Stimulated activated CD8-positive, alpha-beta memory T cell treated with anti-CD3 and anti-CD28 coated beads, Interleukin-15, amount 100 ng/mL, for 1 hour (primary cell): ENCODE measurements around the gene CBX1.
"Not testable (repeated sequence)": the region's sequence is repeated elsewhere in the genome, so short reads cannot be mapped to it uniquely, and the experiment has no call there.

ENCODE experiments used
- DNase-seq: peaks from one replicate; pipeline ENCODE4 v3.0.0-alpha.2; 2020; ENCODE audit warnings: low read depth

The CBX1 gene

DNA sequence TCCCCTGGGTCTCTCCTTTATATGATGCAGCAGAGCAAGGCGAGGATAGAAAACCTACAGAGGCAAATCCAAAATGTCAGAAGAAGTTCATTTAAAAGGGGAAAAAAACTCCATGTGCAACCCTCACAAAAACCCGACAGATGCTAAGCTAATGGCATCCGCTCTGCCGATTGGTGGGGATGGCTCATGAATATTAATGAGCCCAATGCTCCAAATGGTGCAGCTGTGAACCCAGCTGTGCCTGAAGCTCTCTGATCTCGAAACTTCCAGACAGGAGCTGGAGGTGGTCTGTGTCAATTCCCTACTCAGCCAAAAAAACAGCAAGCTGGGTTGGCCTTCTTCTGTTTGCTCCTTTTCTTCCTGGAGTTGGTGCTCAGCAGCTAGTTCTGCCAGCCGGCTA, 21.8 kb upstream of the CBX1 start:
- DNase-seq: no peak

GRCh38 chr17:48122665-48123045, 21.4 kb upstream of the CBX1 start:
- DNase-seq: no peak

- no peak for DNase-seq
Observed at GRCh38 chr17:48121923-48122664, 20.8 kb upstream of the CBX1 start.

DNA sequence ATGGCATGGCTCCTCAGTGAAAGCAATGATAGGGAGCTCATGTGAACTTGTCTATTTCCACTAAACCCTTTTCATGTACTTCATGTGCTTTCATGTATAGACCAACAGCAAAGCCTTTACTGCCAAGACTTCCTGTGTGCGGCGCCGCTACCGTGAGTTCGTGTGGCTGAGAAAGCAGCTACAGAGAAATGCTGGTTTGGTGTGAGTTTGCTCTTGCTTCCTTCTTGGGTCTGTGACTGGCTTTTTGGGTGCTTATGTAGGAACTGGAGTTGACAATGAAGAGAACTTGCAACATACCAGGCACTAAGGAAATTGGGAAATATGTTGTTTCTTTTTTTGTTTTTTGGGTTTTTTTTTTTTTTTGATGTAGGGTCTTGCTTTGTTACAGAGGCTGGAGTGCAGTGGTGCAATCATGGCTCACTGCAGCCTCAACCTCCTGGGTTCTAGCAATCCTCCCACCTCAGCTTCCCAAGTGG, 12.0 kb upstream of the CBX1 start:
- DNase-seq: no peak

- DNase-seq: no peak
Observed at GRCh38 chr17:48111937-48112241, 10.6 kb upstream of the CBX1 start.

DNA sequence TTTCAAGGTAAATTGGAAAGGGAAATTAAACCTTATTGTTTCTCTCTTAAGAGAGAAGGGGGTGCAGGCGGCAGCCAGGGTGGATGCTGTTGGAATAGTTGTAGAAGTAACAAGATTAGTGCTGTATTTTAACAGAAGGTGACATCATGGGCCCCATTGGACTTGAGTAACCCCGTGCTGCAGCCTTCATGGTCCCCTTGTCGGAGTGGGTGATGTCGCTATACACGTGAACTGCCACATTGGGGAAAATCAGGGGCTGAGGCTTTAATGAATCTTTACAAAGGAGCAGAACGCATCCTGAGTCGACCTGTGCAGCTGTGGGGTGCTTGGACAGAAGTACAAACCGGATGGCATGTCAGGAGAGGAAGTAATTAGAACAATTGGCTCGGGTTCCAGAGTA, 9.5 kb upstream of the CBX1 start:
- DNase-seq: no peak

DNA sequence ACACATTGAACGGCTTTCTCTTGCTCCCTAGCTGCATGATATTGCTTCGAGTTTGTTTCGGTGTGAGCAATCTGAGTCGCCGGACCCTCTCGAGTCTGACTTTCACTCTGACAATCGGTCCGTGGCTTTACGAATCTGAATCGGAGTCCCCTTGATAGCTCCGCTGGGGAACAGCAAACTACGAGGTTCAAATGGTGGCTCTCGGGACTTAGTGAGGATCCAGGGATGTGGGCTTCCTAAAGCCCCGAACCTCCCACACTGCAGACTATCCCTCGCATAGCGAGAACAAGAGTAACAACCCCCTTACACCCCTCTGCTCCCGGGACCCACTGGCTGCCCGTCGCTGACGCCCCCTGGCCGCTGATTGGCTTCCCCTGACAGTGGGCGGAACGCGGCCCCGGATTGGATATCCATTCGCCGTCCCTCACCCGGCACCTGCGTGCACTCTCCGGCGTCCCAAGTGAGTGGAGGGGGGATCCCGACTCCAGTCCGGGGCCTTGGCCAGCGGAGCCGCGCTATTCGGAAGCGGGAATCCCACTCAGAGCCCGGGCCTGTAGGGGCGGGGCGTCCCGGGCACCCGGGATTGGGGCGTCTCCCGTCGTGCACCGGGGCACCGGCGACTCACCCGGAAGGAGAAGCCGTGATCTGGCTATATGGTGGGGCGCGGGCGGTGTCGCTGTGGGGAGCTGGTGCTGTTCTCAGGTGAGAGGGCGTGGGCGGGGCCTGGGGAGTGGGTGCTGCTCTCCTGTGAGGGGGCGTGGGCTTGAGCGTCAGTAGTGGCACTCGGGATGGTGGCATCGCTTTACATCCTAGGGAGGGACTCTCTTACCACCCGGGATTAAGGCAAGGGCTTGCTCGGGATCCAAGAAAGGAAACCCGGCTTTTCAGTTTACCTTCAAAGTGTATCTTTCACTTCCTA, 6.1 kb upstream of the CBX1 start, which contains the start of gene SNX11:
TSS of gene SNX11 (plus strand) at position 630 of the 919 bp plus-strand sequence. CDS start 4,278 bp downstream, outside the sequence.
- DNase-seq: peak; percentile 89

DNA sequence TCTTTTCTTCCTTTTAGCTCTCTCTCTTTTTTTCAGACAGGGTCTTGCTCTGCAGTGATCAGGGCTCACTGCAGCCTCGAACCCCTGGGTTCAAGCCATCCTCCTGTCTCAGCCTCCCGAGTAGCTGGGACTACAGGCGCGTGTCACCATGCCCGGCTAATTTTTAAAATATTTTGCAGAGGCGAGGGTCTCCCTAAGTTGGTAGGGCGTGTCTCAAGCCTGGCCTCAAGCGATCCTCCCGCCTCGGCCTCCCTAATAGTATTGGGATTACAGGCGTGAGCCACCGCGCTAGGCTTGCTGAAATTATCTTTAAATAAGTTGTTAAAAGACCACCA, 5.5 kb upstream of the CBX1 start:
- DNase-seq: no peak

DNA sequence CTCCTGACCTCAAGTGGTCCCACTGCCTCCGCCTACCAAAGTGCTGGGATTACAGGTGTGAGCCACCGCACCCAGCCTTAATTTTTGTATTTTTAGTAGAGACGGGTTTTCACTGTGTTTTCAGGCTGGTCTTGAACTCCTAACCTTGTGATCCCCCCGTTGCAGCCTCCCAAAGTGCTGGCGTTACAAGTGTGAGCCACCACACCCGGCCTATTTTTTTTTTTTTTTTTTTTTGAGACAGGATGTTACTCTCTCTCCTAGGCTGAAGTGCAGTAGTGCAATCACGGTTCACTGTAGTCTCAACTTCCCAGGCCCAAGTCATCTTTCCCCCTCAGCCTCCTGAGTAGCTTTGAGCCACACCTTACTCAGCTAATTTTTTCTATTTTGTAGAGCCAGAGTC, 3.2 kb upstream of the CBX1 start:
- no peak for DNase-seq

- no peak for DNase-seq
Observed at GRCh38 chr17:48102798-48103715, 1.8 kb upstream of the CBX1 start.

- no peak for DNase-seq
Observed at GRCh38 chr17:48102043-48102750, 919 bp upstream of the CBX1 start.

GRCh38 chr17:48100591-48101011, 677 bp downstream of the CBX1 start:
- DNase-seq: no peak

DNA sequence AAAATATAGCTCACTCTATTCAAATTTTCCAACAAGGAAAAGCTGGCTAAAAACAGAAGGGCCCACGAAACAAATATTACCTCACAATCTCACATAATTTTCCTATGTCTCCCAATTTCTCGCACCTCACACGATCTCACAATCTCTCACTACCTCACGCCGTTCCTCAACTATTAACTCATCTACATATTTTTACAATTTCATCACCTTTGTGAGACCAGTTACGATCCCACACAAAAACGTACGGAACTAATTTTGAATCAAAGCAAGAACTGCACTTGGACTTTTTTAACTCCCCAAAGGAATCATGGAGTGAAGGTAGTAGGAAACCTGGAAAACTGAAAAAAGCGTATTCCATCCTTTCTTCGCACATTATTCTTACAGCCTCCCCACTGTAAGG, 1.1 kb downstream of the CBX1 start:
- DNase-seq: no peak

GRCh38 chr17:48095611-48096010, 5.7 kb downstream of the CBX1 start:
- DNase-seq: no peak

GRCh38 chr17:48093341-48094045, 7.8 kb downstream of the CBX1 start:
- DNase-seq: no peak

- DNase-seq: no peak
Observed at GRCh38 chr17:48084932-48085331, 16.3 kb downstream of the CBX1 start.

- DNase-seq: no peak
Observed at GRCh38 chr17:48081858-48082257, 19.4 kb downstream of the CBX1 start.

DNA sequence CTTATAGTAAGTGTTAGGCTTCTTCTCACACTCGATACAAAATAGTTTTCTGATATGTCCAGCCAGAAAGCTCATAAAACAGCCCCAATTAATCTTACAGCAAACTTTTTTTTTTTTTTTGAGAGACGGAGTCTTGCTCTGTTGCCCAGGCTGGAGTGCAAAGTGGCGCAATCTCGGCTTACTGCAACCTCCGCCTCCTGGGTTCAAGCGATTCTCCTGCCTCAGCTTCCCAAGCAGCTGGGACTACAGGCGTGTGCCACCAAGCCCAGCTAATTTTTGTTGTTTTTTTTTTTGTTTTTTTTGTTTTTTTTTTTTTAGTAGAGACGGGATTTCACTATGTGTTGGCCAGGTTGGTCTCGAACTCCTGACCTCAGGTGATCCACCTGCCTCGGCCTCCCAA, 24.1 kb downstream of the CBX1 start:
- DNase-seq: not testable (repeated sequence)

DNA sequence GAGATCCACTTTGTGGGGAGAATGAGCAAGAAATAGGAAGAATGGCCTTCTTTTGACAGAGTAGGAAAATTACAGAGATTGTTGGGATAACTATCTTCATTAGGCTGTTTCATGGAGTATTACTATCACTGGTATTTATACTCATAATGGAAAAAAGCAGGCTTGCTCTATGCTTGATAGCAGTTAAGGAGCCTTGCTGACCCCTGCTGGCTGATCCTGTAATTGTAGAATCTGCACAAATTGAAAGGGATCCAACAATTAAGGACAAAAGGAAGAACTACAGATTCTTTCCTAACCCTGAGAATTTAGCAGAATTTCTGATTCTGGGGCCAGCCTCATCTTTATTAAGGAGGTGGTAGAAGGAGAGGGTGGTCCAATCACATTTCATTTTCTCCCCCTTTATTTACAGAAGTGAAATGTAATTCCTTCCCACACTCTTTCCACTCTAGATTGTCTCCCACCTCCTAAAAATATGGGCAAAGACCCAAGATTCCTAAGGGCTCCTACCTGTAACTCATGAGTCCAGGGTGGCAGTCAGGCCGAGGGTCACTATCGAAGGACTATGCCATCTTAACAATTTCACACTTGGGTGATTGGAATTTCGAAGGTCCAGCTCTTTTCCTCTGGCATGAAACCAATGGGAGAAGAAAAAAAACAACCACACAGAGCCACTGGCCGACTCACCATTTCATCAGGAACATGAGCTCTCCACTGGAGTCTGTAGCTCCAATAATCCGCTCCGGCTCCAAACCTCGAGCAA, 26.8 kb downstream of the CBX1 start:
- DNase-seq: peak; percentile 72

GRCh38 chr17:48073566-48074094, 27.6 kb downstream of the CBX1 start:
- DNase-seq: not testable (repeated sequence)
